ENCODE results near the gene NFIA. TPM values are rescaled to one million over a fixed set of nuclear protein-coding genes. Genes with fewer than 3 reads are reported as not detected.

Gene NFIA
- total and polyA plus RNA-seq, 2 donors (not counting 1 experiment from before 2014, with no cell fraction given), result 0.28 to 0.54 TPM

DNA sequence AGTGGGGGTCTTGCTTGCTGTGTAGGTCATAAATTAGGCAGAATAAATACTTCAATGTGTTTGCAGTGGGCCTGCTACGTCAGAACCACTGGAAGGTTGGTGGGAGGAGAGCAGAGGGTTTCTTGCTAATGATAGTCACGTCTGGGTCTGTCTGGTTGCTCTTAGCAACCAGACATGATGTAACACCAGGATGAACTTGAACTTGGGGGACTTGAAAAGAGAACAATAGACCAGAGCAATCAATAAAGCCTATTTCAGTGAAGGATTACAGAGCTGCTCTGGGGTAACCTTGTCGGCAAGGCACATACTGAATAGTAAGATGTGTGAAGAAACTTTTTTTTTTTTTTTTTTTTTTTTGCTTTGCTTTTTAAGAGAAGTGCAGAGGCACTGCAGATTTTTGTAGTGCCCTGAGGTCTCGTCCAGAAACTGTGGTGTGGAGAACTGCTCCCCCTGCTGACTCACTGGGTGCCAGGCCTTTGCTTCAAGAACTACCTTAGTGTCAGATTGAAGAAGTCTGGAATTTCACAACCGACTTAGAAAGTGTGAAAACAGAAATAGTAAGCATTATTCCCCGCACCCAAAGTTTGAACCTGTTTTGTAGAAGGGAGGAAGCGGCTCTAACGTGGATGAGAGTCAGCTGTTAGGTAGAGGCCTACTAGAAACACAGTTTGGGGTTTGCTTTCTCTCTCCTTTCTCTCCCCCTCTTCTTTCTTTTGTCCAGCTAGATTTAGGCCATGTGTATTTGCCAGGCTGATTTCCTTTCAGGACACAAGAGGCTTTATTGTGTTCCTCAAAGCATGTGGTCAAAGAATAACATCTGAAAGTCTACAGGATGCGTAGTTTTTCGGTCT, 371.0 kb downstream of the NFIA start:
- H3K4me1 ChIP-seq (ENCODE audit: control insufficient read depth in 2 of 2, insufficient read depth in 2 of 2, low read length in 2 of 2), result peaks cover 0 to 4% of the 10 kb centered on the region in 2 donors
- ATAC-seq (ENCODE audit: low read depth) (peak; percentile 54), DNase-seq (peak; percentile 66)
- no peak overlapping the region for H3K4me3 ChIP-seq (ENCODE audit: control extremely low read depth in 1 of 5, extremely low read depth in 1 of 5, insufficient read depth in 1 of 5, low read depth in 2 of 5, low read length in 4 of 5)
- Mint-ChIP-seq H3K27me3 (peaks cover 4% of the 10 kb centered on the region), H3K4me1 (peaks cover 3% of the 10 kb centered on the region), H3K27ac (no peak overlapping the region), H3K4me3 (no peak overlapping the region), H3K9me3 (ENCODE audit: insufficient read depth) (no peaks in the 10 kb centered on the region)
- no peaks in the 10 kb centered on the region for H3K79me2 ChIP-seq (ENCODE audit: control insufficient read depth, insufficient read depth, low read length)
- H3K9me3 ChIP-seq (ENCODE audit: control extremely low read depth in 1 of 3, control insufficient read depth in 2 of 3, insufficient read depth in 1 of 3, low read length in 2 of 3), result no peaks in the 10 kb centered on the region
- H3K36me3 ChIP-seq (replicated peaks in 1 of 2; ENCODE audit: control extremely low read depth in 1 of 2, control insufficient read depth in 1 of 2, extremely low read depth in 1 of 2, insufficient read depth in 2 of 2, low read length in 1 of 2), result no peaks in the 10 kb centered on the region
- no peak overlapping the region for H3K4me2 ChIP-seq (replicated peaks; ENCODE audit: low read depth, low read length, poor library complexity, severe bottlenecking)
- POLR2A ChIA-PET, result interaction anchor here (0.6 kb wide), 1 partner anchor 404 kb away, joined by 3 read pairs; no protein-coding TSS in a partner anchor
- WGBS (ENCODE audit: insufficient coverage), result 29% methylated on average over 4 of the region's 10 CpGs
- TF ChIP-seq EZH2 (IDR thresholded peaks at IDR 0.05; ENCODE audit: borderline replicate concordance, insufficient read depth, low read depth, low read length, poor library complexity, severe bottlenecking), result no peak
- TF ChIP-seq, protein P1, sequence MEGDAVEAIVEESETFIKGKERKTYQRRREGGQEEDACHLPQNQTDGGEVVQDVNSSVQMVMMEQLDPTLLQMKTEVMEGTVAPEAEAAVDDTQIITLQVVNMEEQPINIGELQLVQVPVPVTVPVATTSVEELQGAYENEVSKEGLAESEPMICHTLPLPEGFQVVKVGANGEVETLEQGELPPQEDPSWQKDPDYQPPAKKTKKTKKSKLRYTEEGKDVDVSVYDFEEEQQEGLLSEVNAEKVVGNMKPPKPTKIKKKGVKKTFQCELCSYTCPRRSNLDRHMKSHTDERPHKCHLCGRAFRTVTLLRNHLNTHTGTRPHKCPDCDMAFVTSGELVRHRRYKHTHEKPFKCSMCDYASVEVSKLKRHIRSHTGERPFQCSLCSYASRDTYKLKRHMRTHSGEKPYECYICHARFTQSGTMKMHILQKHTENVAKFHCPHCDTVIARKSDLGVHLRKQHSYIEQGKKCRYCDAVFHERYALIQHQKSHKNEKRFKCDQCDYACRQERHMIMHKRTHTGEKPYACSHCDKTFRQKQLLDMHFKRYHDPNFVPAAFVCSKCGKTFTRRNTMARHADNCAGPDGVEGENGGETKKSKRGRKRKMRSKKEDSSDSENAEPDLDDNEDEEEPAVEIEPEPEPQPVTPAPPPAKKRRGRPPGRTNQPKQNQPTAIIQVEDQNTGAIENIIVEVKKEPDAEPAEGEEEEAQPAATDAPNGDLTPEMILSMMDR (IDR thresholded peaks at IDR 0.05), result peak; percentile 62
- no peak overlapping the region for H3K27ac ChIP-seq (ENCODE audit: low read length in 2 of 2)
- H3K9ac ChIP-seq (ENCODE audit: low read length), result no peak overlapping the region
- no peaks in the 10 kb centered on the region for H3K27me3 ChIP-seq (replicated peaks in 1 of 4; ENCODE audit: control extremely low read depth in 1 of 4, control insufficient read depth in 3 of 4, insufficient read depth in 4 of 4, low read length in 3 of 4)
- CTCF ChIA-PET, result interaction anchor here (0.7 to 4.4 kb wide), 16 partner anchors 10 to 1481 kb away, joined by 3 to 27 read pairs (median 4); no protein-coding TSS in a partner anchor
- intact Hi-C loops (cut with micrococcal nuclease), result loop anchor here (1.0 to 5.0 kb wide), 5 partner anchors 399 to 605 kb away; no protein-coding TSS in a partner anchor
- no peak overlapping the region for H2AFZ ChIP-seq (ENCODE audit: insufficient read depth, low read depth, low read length, poor library complexity, severe bottlenecking)
- no peaks in the 10 kb centered on the region for H4K20me1 ChIP-seq (ENCODE audit: control insufficient read depth, insufficient read depth, low read length, poor library complexity, severe bottlenecking)

DNA sequence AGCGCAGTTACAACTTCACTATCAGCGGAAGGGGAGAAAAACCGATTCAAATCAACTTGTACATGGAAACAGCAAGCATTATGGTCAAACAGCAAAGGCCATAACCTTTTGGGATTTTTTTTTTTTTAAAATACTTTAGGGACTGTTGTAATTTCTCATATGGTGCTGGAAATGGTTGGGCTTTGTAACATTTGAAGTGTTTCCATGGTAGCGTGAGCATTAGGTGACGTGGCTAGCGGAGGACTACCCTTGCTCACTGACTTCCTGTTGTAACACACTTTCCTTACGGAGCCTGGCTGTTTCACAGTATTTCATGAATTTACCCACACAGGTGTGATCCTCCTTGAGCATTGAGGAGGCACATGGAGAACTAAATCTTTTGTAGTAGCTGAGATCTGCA, 373.0 kb downstream of the NFIA start:
- no peak overlapping the region for H3K4me3 ChIP-seq (ENCODE audit: control extremely low read depth in 1 of 5, extremely low read depth in 1 of 5, insufficient read depth in 1 of 5, low read depth in 2 of 5, low read length in 4 of 5)
- TF ChIP-seq, protein P1 (IDR thresholded peaks at IDR 0.05), result no peak
- no peak for TF ChIP-seq EZH2 (IDR thresholded peaks at IDR 0.05; ENCODE audit: borderline replicate concordance, insufficient read depth, low read depth, low read length, poor library complexity, severe bottlenecking)
- H2AFZ ChIP-seq (ENCODE audit: insufficient read depth, low read depth, low read length, poor library complexity, severe bottlenecking), result no peak overlapping the region
- H3K9me3 Mint-ChIP-seq (ENCODE audit: insufficient read depth), result no peaks in the 10 kb centered on the region
- no peaks in the 10 kb centered on the region for H4K20me1 ChIP-seq (ENCODE audit: control insufficient read depth, insufficient read depth, low read length, poor library complexity, severe bottlenecking)
- H3K9ac ChIP-seq (ENCODE audit: low read length), result no peak overlapping the region
- intact Hi-C loops (cut with micrococcal nuclease), result no loop called here
- POLR2A ChIA-PET, result no interaction called here
- no peak for ATAC-seq (ENCODE audit: low read depth)
- H3K4me2 ChIP-seq (replicated peaks; ENCODE audit: low read depth, low read length, poor library complexity, severe bottlenecking), result no peak overlapping the region
- no peak overlapping the region for H3K27ac ChIP-seq (ENCODE audit: low read length in 2 of 2)
- H3K9me3 ChIP-seq (ENCODE audit: control extremely low read depth in 1 of 3, control insufficient read depth in 2 of 3, insufficient read depth in 1 of 3, low read length in 2 of 3), result no peaks in the 10 kb centered on the region
- peaks cover 3% of the 10 kb centered on the region for H3K4me1 Mint-ChIP-seq
- H3K36me3 ChIP-seq (replicated peaks in 1 of 2; ENCODE audit: control extremely low read depth in 1 of 2, control insufficient read depth in 1 of 2, extremely low read depth in 1 of 2, insufficient read depth in 2 of 2, low read length in 1 of 2), result no peaks in the 10 kb centered on the region
- H3K4me1 ChIP-seq (ENCODE audit: control insufficient read depth in 2 of 2, insufficient read depth in 2 of 2, low read length in 2 of 2), result peaks cover 0 to 4% of the 10 kb centered on the region in 2 donors
- H3K27me3 Mint-ChIP-seq, result no peaks in the 10 kb centered on the region
- H3K79me2 ChIP-seq (ENCODE audit: control insufficient read depth, insufficient read depth, low read length), result no peaks in the 10 kb centered on the region
- DNase-seq, result no peak
- no peaks in the 10 kb centered on the region for H3K27me3 ChIP-seq (replicated peaks in 1 of 4; ENCODE audit: control extremely low read depth in 1 of 4, control insufficient read depth in 3 of 4, insufficient read depth in 4 of 4, low read length in 3 of 4)
- no peak overlapping the region for H3K27ac Mint-ChIP-seq
- H3K4me3 Mint-ChIP-seq, result no peak overlapping the region
- CTCF ChIA-PET, result no interaction called here
- WGBS (ENCODE audit: insufficient coverage), result 80% methylated on average over 1 of the region's 7 CpGs

Data from B cell (primary cell).